HG03457 (cell line): ENCODE measurements around the gene TTL.
"Not testable (repeated sequence)": the region's sequence is repeated elsewhere in the genome, so short reads cannot be mapped to it uniquely, and the experiment has no call there.

Experiments used
- ATAC-seq: cut with Tn5 transposase; IDR thresholded peaks from one replicate; pipeline ENCODE4 v1.9.1; 2021; ENCODE audit warnings: moderate number of reproducible peaks; ENCODE audit not compliant: unreplicated experiment

TTL gene

DNA sequence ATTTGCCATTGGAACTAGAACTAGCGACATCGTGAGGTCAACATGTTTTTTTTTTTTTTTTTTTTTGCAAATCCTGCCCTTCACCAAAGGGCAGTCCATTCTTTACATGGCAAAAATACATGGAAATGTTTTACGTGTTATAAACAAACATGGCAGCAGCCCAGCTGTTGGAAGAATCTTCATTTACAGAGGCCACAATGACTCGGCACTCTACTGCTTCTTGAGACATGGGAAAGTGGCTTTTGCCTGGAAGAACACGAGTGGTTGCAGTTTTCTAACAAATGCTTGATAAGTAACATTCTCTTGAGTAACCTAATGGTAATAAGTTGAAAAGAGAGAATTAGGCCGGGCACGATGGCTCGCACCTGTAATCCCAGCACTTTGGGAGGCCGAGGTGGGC lies 37.5 kb downstream of the TTL start:
- ATAC-seq = no peak

DNA sequence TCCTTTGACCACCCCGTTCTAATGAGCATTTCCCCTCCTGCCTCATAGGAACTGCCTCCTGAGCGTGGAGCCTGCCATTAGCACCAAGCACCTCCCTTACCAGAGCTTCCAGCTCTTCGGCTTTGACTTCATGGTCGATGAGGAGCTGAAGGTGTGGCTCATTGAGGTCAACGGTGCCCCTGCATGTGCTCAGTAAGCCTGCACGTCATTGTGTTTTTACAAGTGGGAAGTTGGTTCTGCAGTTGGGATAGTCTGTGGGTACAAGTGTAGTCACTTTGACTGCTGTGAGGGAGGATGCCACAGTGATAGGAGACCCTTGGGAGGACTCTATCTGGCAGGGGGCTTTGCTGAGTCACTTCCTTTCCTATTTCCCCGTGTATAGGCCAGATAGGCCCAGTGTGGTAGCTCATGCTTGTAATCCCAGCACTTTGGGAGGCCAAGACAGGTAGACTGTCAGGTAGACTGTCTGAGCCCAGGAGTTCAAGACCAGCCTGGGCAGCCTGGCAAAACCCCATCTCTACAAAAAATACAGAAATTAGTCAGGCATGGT lies 38.4 kb downstream of the TTL start:
- no peak for ATAC-seq

DNA sequence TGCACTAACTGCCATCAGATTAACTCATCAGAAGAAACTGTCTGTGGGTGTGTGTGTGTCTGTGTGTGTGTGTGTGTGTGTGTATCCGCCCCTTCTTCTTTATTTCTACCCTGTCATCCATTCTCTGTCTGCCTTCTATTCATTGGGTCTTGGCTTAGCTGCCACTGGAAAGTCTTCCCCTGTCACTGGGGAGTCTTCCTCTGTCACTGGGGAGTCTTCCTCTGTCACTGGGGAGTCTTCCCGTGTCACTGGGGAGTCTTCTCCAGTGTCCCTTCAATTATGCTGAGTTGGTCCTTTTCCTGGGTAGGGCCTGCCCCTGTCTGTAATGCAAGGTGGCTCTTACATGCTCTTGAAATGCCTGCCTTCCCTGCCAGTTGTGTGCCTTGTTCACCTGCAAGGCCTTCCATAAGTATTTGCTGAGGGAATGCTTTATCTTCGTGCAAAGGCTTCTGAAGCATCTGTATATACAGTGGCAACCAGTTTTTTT lies 41.4 kb downstream of the TTL start:
- no peak for ATAC-seq

DNA sequence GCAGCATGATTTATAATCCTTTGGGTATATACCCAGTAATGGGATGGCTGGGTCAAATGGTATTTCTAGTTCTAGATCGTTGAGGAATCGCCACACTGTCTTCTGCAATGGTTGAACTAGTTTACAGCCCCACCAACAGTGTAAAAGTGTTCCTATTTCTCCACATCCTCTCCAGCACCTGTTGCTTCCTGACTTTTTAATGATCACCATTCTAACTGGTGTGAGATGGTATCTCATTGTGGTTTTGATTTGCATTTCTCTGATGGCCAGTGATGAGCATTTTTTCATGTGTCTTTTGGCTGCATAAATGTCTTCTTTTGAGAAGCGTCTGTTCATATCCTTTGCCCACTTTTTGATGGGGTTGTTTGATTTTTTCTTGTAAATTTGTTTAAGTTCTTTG lies 42.3 kb downstream of the TTL start:
- not testable (repeated sequence) for ATAC-seq

DNA sequence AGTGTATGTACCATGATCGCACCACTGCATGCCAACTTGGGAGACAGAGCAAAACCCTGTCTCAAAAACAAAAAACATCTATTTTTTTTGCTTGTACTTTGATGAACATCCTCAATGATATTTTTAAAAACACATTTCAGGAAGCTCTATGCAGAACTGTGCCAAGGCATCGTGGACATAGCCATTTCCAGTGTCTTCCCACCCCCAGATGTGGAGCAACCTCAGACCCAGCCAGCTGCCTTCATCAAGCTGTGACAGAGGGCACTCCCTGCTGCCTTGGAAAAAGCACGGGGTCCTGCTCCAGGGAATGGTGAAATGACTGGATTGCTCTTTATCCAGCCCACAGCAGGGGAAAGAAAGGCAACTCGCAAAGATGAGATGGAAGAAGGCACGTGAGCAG lies 46.6 kb downstream of the TTL start:
- no peak for ATAC-seq

DNA sequence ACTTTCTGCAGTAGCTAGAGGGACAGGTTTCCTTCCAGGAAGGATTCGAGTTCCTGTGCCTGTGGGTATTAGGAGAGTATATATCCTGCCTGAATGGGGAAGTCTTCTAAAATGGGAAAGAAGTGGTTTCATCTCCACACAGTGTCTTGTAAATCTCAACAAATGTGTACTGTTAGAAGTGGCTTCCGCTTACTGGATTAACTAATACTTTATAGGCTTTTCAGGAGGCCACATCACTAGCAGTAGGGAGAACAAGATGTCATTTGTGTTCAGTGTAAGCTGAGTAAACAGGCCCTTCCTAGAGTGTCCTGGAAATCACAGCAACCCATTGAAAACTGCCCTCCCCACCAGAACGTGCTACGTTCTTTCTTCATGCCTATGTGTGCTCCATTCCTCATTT lies 47.8 kb downstream of the TTL start:
- ATAC-seq = no peak

DNA sequence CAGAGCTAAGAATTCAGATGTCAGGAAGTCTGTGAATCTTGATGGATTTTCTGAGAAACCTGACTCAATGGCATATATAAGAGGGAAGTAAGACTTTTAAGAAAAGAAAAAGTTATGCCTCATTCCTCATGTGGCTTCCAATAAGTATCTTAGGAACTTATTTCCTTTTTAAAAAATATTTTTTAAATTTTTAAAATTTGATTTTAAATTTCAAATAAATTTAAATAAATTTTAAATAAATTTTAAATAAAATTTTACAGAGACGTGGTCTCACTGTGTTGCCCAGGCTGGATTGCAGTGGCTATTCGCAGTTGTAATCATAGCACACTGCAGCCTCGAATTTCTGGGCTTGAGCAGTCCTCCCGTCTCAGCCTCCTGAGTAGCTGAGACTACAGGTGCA lies 48.8 kb downstream of the TTL start:
- no peak for ATAC-seq

DNA sequence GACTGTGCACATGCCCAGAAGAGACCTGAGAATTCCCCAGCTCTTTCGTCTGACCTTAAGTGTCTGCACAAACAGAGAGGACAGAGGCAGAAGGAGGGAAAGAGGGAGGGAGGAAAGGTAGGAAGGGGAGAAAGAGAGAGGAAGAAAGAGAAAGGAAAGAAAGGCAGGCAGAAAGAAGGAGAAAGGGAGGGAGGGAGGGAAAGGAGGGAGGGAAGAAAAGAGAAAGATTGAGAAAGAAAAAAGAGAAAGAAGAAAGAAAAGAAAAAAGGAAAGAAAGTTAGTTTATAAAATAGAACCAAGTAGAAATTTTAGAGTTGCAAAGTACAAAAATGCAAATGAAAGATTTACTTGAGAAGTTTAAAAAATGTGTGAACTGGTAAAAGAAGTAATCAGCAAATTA lies 52.9 kb downstream of the TTL start:
- no peak for ATAC-seq

DNA sequence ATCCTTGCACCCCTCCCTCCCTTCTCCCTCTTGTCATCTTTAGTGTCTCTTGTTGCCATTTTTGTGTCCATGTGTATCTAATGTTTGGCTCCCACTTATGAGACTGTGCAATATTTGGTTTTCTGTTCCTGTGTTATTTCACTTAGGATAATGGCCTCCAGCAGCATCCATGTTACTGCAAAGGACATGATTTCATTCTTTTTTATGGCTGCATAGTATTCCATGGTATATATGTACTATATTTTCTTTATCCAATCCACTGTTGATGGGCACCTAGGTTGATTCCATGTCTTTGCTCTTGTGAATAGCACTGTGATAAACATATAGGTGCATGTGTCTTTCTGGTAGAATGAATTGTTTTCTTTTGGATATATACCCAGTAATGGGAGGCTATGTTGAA lies 54.7 kb downstream of the TTL start:
- ATAC-seq = not testable (repeated sequence)

DNA sequence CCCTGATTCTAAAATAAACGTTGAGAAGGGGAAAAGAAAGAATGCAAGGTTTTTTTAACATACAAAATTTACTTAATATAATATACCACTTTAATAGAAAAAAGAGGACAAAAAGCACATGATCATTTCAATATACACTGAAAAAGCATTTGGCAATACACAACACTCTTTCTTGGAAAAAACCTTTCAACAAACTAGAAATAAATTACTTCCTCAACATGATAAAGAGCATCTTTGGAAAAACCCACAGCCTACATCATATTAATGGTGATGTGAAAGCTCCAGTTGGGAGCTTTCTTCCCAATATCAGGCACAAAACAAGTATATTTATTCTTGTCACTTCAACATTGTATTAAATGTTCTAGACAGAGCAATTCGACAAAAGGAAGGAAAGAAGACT lies 57.4 kb downstream of the TTL start:
- no peak for ATAC-seq

DNA sequence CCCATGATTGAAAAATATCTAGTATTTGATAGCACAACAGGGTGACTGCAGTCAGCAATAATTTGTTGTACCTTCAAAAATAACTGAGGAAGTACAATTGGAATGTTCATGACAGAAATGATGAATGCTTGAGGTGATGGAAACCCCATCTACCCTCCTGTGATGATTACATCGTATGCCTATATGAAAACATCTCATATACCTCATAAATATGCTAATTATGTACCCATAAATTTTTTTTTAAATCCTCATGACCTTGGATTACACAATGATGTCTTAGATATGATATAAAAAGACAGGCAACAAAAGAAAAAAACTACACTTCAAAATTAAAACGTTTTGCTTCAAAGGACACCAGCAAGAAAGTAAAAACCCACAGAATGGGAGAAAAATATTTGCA lies 59.0 kb downstream of the TTL start:
- ATAC-seq = no peak

DNA sequence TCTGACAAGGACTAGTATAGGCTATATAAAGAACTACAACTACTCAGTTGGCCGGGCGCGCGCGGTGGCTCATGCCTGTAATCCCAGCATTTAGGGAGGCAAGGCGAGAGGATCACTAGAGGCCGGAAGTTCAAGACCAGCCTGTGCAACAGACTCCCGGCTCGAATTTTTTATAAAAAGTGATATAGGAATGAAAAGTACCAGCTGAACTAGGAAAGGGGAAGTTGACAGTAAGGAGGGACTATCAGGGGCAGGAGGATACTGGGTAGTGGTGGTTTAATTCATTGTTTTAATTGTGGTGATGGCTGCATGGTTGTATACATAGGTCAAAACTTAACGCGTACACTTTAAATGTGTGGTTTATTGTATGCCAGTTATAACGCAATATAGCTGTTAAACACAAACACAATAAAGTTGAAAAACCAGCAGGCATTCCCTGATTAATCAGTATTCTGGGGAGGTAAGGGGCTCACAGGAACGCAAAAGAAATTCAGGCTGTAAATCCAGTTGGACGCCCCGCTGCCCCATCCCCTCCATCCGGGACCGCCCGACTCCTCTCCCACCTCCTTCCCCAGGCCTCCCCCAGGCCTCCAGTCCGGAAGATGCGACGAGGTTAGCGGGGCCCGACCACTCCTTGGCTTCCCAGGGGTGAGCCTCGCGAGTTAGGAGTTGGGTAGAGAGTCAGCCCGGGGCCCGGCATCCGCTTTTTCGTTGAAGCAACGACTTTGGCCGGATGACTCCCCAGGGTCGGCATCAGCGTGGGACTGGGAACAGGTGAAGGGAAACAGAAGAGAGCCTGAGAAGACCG lies 59.6 kb downstream of the TTL start:
- peak; percentile 40 for ATAC-seq

DNA sequence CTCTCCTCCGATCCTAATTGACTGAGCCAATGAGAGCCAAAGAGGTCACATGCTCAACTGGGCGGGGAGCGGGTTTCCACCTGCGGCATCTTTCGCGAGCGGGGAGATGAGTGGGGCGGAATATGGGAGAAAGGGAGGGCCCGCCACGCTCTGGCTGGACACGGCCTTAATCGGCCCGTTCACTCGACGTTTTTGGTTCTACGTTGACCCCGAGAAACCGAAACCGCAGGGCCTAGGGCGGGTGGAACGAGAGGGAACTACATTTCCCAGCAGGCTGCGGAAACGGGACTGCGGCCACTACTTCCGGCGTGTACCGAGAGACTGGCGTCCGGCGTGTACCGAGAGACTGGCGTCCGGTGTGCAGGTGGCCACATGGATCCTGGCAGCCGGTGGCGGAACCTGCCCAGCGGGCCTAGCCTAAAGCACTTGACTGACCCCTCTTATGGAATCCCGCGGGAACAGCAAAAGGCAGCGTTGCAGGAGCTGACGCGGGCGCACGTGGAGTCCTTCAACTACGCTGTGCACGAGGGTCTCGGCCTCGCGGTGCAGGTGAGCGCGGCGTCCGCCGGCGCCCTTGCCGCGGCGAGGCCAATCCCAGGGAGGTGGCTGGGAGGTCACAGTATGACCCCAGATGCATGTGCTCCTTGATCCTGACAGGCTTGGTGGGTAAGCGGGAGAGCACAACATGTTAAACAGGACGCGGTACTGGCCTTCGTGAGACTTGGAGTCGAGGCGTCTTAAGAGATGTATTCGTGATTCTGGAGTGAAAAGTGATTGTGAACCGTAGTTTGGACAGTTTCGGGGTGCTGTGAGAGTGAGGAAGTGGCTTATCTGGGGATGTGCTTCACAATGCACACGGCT lies 60.4 kb downstream of the TTL start, which contains the start of gene POLR1B:
Gene POLR1B (plus strand): TSS at position 343 of the 861 bp plus-strand sequence. CDS start 30 bp downstream, at position 373.
- peak; percentile 57 for ATAC-seq

DNA sequence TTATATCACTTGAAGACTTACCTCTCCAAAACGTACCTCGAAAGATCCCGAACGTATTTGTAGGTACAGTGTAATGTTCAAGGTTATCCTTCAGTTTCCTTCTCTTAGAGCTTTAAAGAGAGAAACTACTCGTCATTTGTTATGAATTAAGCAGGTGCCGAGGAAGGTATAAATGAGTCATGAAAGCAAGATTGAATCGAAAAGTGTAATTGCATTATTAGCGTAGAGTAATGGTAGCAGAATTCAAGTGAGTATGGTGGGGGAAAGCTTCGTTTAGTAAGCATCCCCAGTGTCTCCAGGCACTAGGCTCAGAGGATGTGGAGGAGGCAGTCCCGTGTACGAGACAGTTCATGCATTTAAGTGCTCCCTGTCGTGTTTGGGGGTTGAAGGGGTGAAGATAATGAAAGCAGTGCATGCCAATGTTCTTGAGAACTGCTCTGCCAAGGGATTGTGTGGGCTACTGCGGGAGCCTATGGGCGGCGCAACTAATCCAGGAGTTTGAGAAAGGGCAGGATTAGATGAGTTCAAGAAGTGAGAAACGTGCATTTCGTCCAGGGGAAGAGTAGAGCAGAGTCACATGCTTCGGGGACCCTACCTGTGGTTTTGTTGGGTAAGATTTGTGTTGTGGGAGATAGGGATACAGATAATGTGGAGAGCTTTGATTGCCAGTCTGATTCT lies 61.2 kb downstream of the TTL start:
- no peak for ATAC-seq

DNA sequence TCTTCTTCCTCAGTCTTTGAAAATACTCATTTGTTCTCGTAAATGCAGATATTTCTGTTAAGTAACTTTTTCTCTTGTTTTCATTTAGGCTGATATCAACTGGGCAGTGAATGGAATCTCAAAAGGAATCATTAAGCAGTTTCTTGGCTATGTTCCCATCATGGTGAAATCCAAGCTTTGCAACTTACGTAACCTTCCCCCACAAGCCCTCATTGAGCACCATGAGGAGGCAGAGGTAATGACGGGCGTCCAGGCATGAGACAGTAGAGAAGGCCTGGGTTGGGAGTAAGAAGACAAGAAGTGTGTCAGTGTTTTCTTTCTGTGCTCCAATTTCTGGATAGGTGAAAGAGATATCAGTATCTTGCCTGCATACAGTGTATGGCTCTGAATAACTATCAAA lies 65.4 kb downstream of the TTL start:
- no peak for ATAC-seq

DNA sequence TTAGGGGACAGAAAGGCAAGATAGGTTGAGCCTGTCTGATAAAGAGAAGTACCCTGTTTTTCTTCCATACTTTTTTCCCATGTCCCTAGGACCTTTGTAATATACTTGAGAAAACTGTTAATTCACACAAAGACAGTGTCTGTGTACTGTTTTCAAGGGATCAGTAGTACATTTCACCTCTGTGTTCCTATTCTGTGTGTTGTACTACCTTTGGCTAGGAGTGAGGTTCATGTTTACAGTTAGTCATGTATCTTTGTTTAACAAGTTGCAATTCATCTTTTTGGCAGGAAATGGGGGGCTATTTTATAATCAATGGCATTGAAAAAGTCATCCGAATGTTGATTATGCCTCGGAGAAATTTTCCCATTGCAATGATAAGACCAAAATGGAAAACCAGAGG lies 67.0 kb downstream of the TTL start:
- ATAC-seq = no peak

DNA sequence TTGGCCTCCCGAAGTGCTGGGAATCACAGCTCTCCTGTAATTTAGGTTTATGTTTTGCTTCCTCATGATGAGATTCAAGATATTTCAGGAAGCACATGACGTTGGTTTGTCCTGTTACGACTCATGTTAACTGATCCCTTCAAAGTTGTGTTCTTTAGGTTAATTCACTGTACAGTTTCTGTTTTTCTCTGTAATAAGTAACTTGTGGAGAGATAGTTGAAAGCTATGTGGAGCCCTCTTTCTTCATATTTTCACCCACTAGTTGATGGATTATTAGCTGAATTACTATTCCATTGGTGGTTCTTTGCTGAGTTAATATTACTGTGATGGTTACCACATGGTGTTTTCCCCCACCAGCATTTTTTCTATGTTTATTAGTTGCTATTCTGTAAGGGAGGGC lies 84.1 kb downstream of the TTL start:
- peak; percentile 60 for ATAC-seq

DNA sequence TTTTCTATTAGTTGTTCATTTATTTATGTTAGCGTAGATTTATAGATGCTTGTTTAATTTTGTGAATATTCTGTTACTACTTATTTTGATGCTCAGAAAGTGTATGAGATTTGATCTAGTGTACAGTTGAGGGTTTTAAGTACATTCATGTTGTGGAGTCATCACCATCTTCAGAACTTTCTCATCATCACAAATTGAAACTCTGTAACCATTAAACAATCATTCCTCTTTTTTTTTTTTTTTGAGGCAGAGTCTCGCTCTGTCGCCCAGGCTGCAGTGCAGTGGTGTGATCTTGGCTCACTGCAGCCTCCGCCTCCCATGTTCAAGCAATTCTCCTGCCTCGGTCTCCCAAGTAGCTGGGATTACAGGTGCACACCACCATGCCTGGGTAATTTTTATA lies 84.6 kb downstream of the TTL start:
- ATAC-seq = not testable (repeated sequence)

DNA sequence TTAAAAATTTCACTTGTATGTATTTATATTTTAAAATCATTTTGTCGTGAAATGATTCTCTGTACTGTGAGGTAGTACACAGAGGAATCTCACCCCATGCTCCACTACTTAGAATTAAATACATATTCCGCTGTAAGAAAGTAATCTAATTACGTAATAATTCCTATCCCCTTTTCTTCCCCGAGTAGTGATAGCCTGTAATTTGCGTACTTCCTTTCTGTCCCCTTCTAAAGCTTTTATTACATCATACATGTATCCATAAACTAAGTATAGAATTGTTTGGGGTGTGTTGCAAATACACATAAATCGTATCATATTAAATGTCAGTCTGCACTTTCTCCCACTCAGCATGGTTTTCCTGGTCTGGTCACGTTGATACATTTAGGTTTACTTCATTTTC lies 90.0 kb downstream of the TTL start:
- no peak for ATAC-seq

DNA sequence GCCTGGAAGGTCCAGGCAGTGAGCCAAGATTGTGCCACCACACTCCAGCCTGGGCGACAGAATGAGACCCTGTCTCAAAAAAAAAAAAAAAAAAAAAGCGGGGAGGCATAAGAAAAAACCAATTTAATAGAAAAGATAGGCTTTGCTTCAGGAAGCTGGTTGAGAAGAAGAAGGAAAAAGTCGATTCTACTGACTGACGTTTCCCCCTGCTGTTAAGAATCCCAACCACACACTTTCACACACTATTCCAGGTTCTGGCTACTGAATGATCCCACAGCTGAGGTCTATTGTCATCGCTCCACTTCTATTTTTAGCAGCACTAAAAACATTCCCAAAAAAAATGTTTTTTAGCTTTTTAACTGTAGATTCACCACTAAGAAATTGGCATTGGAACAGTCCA lies 95.8 kb downstream of the TTL start:
- no peak for ATAC-seq

DNA sequence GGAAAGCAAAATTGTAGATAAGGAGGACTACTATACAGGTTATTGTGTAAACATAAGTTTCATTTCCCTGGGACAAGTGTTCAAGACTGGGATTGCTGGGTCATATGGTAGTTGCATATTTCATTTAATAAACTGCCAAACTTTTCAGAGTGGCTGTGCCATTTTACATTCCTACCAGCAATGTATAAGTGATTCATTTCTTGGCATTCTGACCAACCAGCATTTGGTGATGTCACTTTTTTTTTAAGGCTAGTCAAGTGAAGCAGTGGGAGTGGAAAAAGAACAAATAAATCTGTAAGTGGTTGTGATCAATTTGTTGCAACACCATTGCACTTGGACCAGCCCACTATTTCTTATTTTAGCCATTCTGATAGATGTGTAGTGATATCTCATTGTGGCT lies 97.3 kb downstream of the TTL start:
- no peak for ATAC-seq
